Progenitor cell of endocrine pancreas (in vitro differentiated cells): ENCODE measurements around the gene RERE. TPM values are rescaled to one million over a fixed set of nuclear protein-coding genes. Genes with fewer than 3 reads are reported as not detected.

ENCODE experiments used
- DNase-seq: peaks from one replicate; pipeline ENCODE4 v3.0.0; 2021; ENCODE audit warnings: low spot score; ENCODE audit not compliant: unreplicated experiment
- H3K27ac Mint-ChIP-seq: 2 replicates; pipeline ENCODE4 v1.8.0; 2021; ENCODE audit warnings: mild to moderate bottlenecking, moderate library complexity, mixed read lengths
- H3K27me3 Mint-ChIP-seq: 2 replicates; pipeline ENCODE4 v1.8.0; 2021; ENCODE audit warnings: mixed read lengths
- H3K36me3 Mint-ChIP-seq: 2 replicates; pipeline ENCODE4 v1.8.0; 2022; ENCODE audit warnings: mixed read lengths; ENCODE audit not compliant: insufficient read depth
- H3K4me1 Mint-ChIP-seq: 2 replicates; pipeline ENCODE4 v1.8.0; 2021; ENCODE audit warnings: low read depth, mixed read lengths
- H3K4me3 Mint-ChIP-seq: 2 replicates; pipeline ENCODE4 v1.8.0; 2021; ENCODE audit warnings: low read depth, mild to moderate bottlenecking, moderate library complexity, mixed read lengths
- H3K9me3 Mint-ChIP-seq: 2 replicates; pipeline ENCODE4 v1.8.0; 2021; ENCODE audit warnings: low read depth, mixed read lengths
- total RNA-seq: library from RNA; stranded (reverse); gene quantifications from 2 replicates; pipeline ENCODE4 v1.2.1, GENCODE V29; 2021
- TF ChIP-seq, protein P1 (sequence below): fragments of 200-600 bp; sonication (generic); IDR thresholded peaks from one replicate; pipeline ENCODE4 v1.5.0; 2021; ENCODE audit warnings: antibody characterized with exemption, mild to moderate bottlenecking; ENCODE audit not compliant: unreplicated experiment

Gene RERE
- total RNA-seq, 1 donor from 2014 or later: 329 TPM

DNA sequence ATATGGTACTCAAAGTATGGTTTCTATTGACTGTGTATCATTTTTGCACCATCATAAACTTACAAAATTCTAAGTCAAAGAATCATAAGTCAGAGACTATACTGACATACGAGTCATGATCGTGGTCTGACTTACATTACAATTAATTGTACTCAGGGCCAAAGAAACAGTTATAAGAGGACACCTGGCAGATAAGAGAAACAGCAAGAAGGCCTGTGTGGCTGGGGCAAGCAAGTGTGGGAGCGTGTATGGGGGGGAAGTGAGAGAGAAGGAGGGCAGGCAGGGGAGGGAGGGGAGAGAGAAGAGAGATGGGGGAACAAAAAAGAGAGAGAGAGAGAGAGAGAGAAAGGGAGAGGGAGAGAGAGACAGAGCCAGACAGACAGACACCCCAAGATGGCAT, 70.9 kb downstream of the RERE start:
- peaks cover 4% of the 10 kb centered on the region for H3K36me3 Mint-ChIP-seq
- H3K4me1 Mint-ChIP-seq: peaks cover 35% of the 10 kb centered on the region
- no peaks in the 10 kb centered on the region for H3K27me3 Mint-ChIP-seq
- H3K4me3 Mint-ChIP-seq: no peak overlapping the region
- peak overlapping the region; percentile 69 for H3K27ac Mint-ChIP-seq
- no peaks in the 10 kb centered on the region for H3K9me3 Mint-ChIP-seq
- TF ChIP-seq, protein P1, sequence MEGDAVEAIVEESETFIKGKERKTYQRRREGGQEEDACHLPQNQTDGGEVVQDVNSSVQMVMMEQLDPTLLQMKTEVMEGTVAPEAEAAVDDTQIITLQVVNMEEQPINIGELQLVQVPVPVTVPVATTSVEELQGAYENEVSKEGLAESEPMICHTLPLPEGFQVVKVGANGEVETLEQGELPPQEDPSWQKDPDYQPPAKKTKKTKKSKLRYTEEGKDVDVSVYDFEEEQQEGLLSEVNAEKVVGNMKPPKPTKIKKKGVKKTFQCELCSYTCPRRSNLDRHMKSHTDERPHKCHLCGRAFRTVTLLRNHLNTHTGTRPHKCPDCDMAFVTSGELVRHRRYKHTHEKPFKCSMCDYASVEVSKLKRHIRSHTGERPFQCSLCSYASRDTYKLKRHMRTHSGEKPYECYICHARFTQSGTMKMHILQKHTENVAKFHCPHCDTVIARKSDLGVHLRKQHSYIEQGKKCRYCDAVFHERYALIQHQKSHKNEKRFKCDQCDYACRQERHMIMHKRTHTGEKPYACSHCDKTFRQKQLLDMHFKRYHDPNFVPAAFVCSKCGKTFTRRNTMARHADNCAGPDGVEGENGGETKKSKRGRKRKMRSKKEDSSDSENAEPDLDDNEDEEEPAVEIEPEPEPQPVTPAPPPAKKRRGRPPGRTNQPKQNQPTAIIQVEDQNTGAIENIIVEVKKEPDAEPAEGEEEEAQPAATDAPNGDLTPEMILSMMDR: no peak
- DNase-seq: no peak

DNA sequence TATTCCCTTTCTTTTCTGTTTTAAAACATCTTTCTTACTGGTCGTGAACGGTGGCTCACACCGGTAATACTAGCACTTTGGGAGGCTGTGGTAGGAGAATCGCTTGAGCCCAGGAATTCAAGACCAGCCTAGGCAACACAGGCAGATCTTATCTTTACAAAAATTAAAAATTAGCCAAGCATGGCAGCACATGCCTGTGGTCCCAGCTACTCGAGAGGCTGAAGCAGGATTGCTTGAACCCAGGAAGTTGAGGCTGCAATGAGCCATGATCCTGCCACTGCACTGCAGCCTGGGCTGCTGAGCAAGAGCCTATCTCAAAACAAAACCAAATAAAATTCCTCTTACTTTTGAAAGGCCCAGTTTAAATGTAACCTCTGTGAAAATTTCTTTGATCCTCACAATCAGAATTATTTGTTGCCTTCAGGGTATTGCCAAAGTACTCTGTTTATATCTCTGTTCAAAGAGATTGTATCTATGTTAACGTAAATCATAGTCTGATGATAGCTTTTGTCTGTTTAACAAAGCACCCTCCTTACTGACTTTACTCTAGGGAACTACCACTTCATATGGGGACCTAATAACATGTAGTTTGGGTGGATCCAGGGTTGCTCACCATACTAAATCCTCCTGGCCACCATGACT, 71.6 kb downstream of the RERE start:
- Mint-ChIP-seq H3K4me3 (no peak overlapping the region), H3K9me3 (no peaks in the 10 kb centered on the region), H3K36me3 (peaks cover 6% of the 10 kb centered on the region), H3K27me3 (no peaks in the 10 kb centered on the region), H3K27ac (no peak overlapping the region), H3K4me1 (peaks cover 31% of the 10 kb centered on the region)
- TF ChIP-seq, protein P1: no peak
- no peak for DNase-seq

DNA sequence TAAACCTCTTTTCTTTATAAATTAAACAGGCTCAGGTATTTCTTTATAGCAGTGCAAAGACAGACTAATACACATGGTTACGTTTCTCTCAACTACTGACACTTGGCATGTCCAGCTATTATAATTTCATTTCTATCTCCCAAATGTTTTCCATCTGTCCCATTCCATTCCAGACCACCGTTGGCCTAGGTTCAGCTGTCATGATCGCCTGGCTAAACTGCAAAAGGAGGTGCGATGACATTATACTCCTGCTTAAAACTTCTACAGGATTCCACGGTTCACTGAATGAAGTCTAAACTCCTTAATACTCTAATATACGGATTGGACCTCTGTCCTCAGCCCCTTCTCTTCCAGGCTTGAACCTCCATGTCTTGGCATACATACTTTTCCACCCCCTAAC, 72.1 kb downstream of the RERE start:
- no peaks in the 10 kb centered on the region for H3K9me3 Mint-ChIP-seq
- no peak for DNase-seq
- TF ChIP-seq, protein P1: no peak
- no peak overlapping the region for H3K27ac Mint-ChIP-seq
- peaks cover 27% of the 10 kb centered on the region for H3K4me1 Mint-ChIP-seq
- H3K4me3 Mint-ChIP-seq: no peak overlapping the region
- H3K27me3 Mint-ChIP-seq: no peaks in the 10 kb centered on the region
- peaks cover 6% of the 10 kb centered on the region for H3K36me3 Mint-ChIP-seq

DNA sequence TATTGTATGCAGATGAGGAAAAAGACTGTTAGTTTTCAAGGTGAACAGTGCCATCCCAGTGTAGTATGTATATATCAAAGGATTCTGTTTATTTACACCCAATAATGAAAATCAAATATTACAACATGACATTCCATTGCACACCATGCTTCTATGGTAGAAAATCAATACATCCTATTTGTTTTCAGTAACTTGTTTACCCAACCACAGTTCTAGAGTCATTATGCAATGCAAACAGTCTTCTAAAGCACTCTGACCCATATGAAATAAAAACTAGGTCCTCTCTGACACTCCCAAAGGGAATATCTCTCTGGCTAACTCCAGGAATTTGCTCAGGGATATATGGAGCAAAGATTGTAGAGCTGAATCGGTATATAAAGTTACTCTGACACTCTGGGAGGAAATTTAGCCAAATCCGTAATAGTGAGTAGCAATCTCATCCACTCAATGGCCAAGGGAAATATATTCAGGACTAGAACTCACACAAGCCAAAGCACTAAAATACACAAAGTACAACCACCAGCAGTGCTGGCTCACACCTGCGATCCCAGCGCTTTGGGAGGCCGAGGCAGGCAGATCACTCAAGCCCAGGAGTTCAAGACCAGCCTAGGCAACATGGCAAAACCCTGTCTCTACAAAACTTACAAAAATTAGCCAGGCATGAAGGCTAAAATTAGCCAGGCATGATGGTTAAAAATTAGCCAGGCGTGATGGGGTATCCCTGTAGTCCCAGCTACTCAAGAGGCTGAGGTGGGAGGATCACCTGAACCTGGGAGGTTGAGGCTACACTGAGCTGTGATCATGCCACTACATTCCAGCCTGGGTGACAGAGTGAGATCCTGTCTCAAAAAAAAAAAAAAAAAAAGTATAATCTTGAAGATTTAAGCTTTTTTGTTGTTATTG, 75.2 kb downstream of the RERE start:
- peak overlapping the region; percentile 21 for H3K27ac Mint-ChIP-seq
- H3K9me3 Mint-ChIP-seq: peaks cover 9% of the 10 kb centered on the region
- H3K4me3 Mint-ChIP-seq: no peak overlapping the region
- TF ChIP-seq, protein P1: no peak
- no peaks in the 10 kb centered on the region for H3K27me3 Mint-ChIP-seq
- no peak for DNase-seq
- H3K4me1 Mint-ChIP-seq: peaks cover 24% of the 10 kb centered on the region
- peaks cover 15% of the 10 kb centered on the region for H3K36me3 Mint-ChIP-seq

DNA sequence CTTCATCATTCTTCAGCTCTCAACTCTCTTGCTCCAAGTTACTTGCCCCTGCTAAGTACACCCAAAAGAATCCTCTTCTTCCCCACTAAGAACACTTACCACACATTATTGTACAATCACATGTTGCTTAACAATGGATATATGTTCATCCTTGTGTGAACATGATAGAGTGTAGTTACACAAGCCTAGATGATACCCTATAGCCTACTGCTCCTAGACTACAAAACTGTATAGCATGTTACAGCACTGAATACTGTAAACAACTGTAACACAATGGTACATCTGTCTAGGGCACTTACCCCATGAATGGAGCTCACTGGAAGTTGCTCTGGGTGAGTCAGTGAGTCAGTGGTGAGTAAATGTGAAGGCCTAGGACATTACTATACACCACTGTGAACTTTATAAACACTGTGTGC, 77.4 kb downstream of the RERE start:
- peaks cover 17% of the 10 kb centered on the region for H3K36me3 Mint-ChIP-seq
- no peaks in the 10 kb centered on the region for H3K27me3 Mint-ChIP-seq
- peaks cover 9% of the 10 kb centered on the region for H3K9me3 Mint-ChIP-seq
- H3K4me3 Mint-ChIP-seq: no peak overlapping the region
- TF ChIP-seq, protein P1: no peak
- no peak overlapping the region for H3K27ac Mint-ChIP-seq
- no peak for DNase-seq
- peaks cover 19% of the 10 kb centered on the region for H3K4me1 Mint-ChIP-seq
